ENCODE measurements around the gene CLCN3. TPM values are rescaled to one million over a fixed set of nuclear protein-coding genes. Genes with fewer than 3 reads are reported as not detected.

CLCN3 gene
- total and polyA plus RNA-seq, 9 of the 15 experiments (the other 6 are each of a cell fraction or from before 2014, with no cell fraction given), result 12.7 to 60.6 (median 38.5) TPM

DNA sequence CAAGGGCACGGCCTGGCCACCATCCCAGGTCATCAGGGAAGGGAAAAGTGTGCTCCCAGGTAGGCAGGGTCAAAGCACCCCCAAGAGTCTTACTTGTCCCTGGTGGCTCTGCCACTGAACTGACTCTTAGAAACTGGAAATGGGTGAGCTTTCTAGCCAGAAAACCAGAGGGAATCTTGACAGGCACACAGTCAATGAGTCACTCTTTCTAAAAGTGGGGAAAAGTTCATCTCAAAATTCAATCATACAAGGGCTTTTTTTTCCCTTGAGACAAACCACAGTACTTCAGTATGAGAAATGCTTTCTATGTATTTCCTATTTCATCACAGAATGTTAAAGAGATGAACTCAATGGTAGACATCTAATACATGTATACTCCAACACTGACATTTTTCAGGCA lies 124.9 kb downstream of the CLCN3 start:
- no peak for ATAC-seq
- H3K27ac ChIP-seq (ENCODE audit: extremely low read depth, low read depth, low read length), result no peak overlapping the region

More for the DNA sequence above, 124.9 kb downstream of the CLCN3 start:
- peaks cover 36% of the 10 kb centered on the region for H3K36me3 ChIP-seq (ENCODE audit: control insufficient read depth, insufficient read depth, low read length)
- no peaks in the 10 kb centered on the region for H3K9me1 ChIP-seq (ENCODE audit: control insufficient read depth, insufficient read depth, low read length)
- H3K79me2 ChIP-seq (ENCODE audit: control insufficient read depth, insufficient read depth, low read length), result no peaks in the 10 kb centered on the region
- WGBS (ENCODE audit: insufficient coverage, low coverage, missing lambda C conversion rate), result 100% methylated on average over 1 of the region's 1 CpG
- H3K9ac ChIP-seq (ENCODE audit: insufficient read depth in 1 of 2, low read depth in 2 of 2, low read length in 2 of 2), result no peak overlapping the region
- BruUV-seq (replicated peaks), result no TSS peak
- no peaks in the 10 kb centered on the region for H3K27me3 ChIP-seq (ENCODE audit: control insufficient read depth in 2 of 2, insufficient read depth in 2 of 2, low read length in 2 of 2)
- DNase-seq (ENCODE audit: extremely low read depth in 1 of 4, low spot score in 3 of 4) (no peak), FAIRE-seq (no peak)
- no peak for TF ChIP-seq NRF1 (conservative IDR thresholded peaks at IDR 0.05 in 1 of 2, IDR thresholded peaks at IDR 0.05 in 1 of 2)
- TF ChIP-seq AFF4 (CRISPR knock-in tag; IDR thresholded peaks at IDR 0.05), result no peak
- TF ChIP-seq ILK (tag; IDR thresholded peaks at IDR 0.05; ENCODE audit: borderline replicate concordance, low read depth), result no peak
- TF ChIP-seq SMARCE1 (IDR thresholded peaks at IDR 0.05), result no peak
- no peak for TF ChIP-seq USF2 (CRISPR knock-in tag; IDR thresholded peaks at IDR 0.05)
- no peak for TF ChIP-seq ZNF644 (tag; IDR thresholded peaks at IDR 0.05; ENCODE audit: low read depth)
- no peak for TF ChIP-seq RBM39 (optimal IDR thresholded peaks at IDR 0.05; ENCODE audit: low read depth, low read length)
- no peak for TF ChIP-seq ELF4 (CRISPR knock-in tag; IDR thresholded peaks at IDR 0.05)
- no peak for TF ChIP-seq NCOR1 (IDR thresholded peaks at IDR 0.05)
- no peak for TF ChIP-seq CHD1 (IDR thresholded peaks at IDR 0.05; ENCODE audit: low read length)
- TF ChIP-seq, protein P1, sequence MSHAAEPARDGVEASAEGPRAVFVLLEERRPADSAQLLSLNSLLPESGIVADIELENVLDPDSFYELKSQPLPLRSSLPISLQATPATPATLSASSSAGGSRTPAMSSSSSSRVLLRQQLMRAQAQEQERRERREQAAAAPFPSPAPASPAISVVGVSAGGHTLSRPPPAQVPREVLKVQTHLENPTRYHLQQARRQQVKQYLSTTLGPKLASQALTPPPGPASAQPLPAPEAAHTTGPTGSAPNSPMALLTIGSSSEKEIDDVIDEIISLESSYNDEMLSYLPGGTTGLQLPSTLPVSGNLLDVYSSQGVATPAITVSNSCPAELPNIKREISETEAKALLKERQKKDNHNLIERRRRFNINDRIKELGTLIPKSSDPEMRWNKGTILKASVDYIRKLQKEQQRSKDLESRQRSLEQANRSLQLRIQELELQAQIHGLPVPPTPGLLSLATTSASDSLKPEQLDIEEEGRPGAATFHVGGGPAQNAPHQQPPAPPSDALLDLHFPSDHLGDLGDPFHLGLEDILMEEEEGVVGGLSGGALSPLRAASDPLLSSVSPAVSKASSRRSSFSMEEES (CRISPR knock-in tag; IDR thresholded peaks at IDR 0.05), result no peak
- in situ Hi-C loops (cut with MboI) (no loop called here), intact Hi-C loops (cut with micrococcal nuclease) (no loop called here)
- ChIA-PET POLR2A (no interaction called here), CTCF (ENCODE audit: low intra/inter-chr PET ratio) (no interaction called here)
- no peak overlapping the region for H3K4me2 ChIP-seq (ENCODE audit: insufficient read depth, low read length)
- no peak overlapping the region for H3K4me3 ChIP-seq
- no peaks in the 10 kb centered on the region for H3K4me1 ChIP-seq (replicated peaks in 1 of 2; ENCODE audit: control insufficient read depth in 2 of 2, insufficient read depth in 2 of 2, low read length in 2 of 2)
- H3K9me3 ChIP-seq (replicated peaks; ENCODE audit: control insufficient read depth, insufficient read depth, low read depth, low read length), result no peaks in the 10 kb centered on the region
- H4K20me1 ChIP-seq (replicated peaks; ENCODE audit: control insufficient read depth, insufficient read depth, low read length), result no peaks in the 10 kb centered on the region
- no peak overlapping the region for H2AFZ ChIP-seq (ENCODE audit: low read depth, low read length)

Data from K562 (cell line).